Measurements from ENCODE around the gene MPV17L.
A peak's percentile ranks its signal among the peaks of the same experiment; 100 is the strongest.
"Not testable (repeated sequence)": the region's sequence is repeated elsewhere in the genome, so short reads cannot be mapped to it uniquely, and the experiment has no call there.

MPV17L gene

DNA sequence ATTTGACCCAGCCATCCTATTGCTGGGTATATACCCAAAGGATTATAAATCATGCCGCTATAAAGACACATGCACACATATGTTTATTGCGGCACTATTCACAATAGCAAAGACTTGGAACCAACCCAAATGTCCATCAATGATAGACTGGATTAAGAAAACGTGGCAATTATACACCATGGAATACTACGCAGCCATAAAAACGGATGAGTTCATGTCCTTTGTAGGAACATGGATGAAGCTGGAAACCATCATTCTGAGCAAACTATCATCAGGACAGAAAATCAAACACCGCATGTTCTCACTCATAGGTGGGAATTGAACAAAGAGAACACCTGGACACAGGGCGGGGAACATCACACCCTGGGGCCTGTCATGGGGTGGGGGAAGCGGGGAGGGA is 2.5 kb upstream of the MPV17L start:
- H3K79me2 ChIP-seq; H2AFZ ChIP-seq; H3K9me3 ChIP-seq (ENCODE audit: control insufficient read depth, low read length); H3K36me3 ChIP-seq (ENCODE audit: control insufficient read depth, insufficient read depth, low read length); H3K27me3 ChIP-seq (ENCODE audit: control insufficient read depth, insufficient read depth, low read length); H3K9ac ChIP-seq; H3K4me1 ChIP-seq; H3K4me3 ChIP-seq (ENCODE audit: low read depth, low read length); H3K4me2 ChIP-seq (ENCODE audit: low read length); H3K27ac ChIP-seq: not testable (repeated sequence)

DNA sequence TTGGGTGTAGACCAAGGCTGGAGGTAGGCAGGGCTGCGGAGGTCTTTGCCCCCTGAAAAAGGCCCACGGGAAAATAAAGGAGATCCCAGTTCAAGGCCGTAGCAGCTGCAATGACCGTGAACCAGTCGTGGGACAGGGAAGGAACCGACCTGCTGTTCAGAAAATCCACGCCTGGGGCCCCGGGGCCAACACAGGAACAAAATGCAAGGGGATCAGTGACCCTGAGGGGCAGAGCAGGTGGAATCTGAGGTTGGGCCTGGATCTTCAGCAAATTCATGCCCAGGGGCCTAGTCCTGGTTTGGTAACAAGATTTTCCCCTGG is 915 bp downstream of the MPV17L start:
- not testable (repeated sequence) for H3K27ac ChIP-seq; H3K4me3 ChIP-seq (ENCODE audit: low read depth, low read length); H3K36me3 ChIP-seq (ENCODE audit: control insufficient read depth, insufficient read depth, low read length); H3K9me3 ChIP-seq (ENCODE audit: control insufficient read depth, low read length); H3K4me1 ChIP-seq; H3K79me2 ChIP-seq; H3K27me3 ChIP-seq (ENCODE audit: control insufficient read depth, insufficient read depth, low read length); H3K9ac ChIP-seq
- peak overlapping the region; percentile 89 for H2AFZ ChIP-seq
- peak overlapping the region; percentile 83 for H3K4me2 ChIP-seq (ENCODE audit: low read length)

DNA sequence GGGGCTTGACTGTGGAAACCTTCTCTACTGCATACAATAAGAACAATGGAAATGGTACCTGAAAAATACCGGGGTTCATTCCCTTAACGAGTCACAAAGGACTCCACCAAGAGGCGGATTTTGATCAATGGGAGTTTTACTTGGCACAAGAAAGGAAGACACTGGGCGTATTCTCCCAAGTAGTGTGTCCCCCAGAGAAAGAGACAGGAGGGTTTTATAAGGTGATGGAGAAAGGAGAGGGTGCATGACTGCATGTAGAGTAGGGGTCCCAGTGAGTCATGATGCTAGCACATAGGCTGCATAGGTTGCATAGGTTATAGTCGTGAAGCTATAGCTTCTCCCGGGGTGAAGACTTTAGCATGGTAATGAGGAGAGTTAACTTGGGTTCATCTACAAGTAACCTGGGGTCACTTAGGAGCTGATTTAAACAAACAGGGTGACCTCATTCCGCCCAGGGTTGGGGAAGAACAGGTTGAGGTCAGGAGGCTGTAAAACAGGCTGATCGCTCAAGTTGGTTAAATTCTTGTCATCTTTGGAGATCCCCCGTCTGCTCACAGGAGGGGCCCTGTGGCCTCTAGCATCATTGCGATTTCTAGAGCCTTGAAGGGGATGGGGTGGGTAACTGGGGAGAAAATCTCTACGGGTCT is 1.5 kb downstream of the MPV17L start:
- Histone ChIP-seq H3K27me3 (ENCODE audit: control insufficient read depth, insufficient read depth, low read length) (no peaks in the 10 kb centered on the region), H3K36me3 (ENCODE audit: control insufficient read depth, insufficient read depth, low read length) (no peaks in the 10 kb centered on the region), H3K9me3 (ENCODE audit: control insufficient read depth, low read length) (no peaks in the 10 kb centered on the region), H3K4me3 (ENCODE audit: low read depth, low read length) (no peak overlapping the region), H3K9ac (no peak overlapping the region), H3K27ac (no peak overlapping the region), H3K79me2 (no peaks in the 10 kb centered on the region), H3K4me2 (ENCODE audit: low read length) (no peak overlapping the region), H3K4me1 (no peaks in the 10 kb centered on the region), H2AFZ (no peak overlapping the region)
- TF ChIP-seq CTCF (IDR thresholded peaks at IDR 0.05): no peak

- H3K27ac ChIP-seq: no peak overlapping the region
- no peak for TF ChIP-seq CTCF (IDR thresholded peaks at IDR 0.05)
- no peaks in the 10 kb centered on the region for H3K79me2 ChIP-seq
- H3K36me3 ChIP-seq (ENCODE audit: control insufficient read depth, insufficient read depth, low read length): no peaks in the 10 kb centered on the region
- no peaks in the 10 kb centered on the region for H3K4me1 ChIP-seq
- H2AFZ ChIP-seq: no peak overlapping the region
- no peak overlapping the region for H3K9ac ChIP-seq
- H3K4me2 ChIP-seq (ENCODE audit: low read length): no peak overlapping the region
- no peak overlapping the region for H3K4me3 ChIP-seq (ENCODE audit: low read depth, low read length)
- H3K27me3 ChIP-seq (ENCODE audit: control insufficient read depth, insufficient read depth, low read length): no peaks in the 10 kb centered on the region
- H3K9me3 ChIP-seq (ENCODE audit: control insufficient read depth, low read length): no peaks in the 10 kb centered on the region
Measured at GRCh38 chr16:15398618-15399316, 3.2 kb downstream of the MPV17L start.

DNA sequence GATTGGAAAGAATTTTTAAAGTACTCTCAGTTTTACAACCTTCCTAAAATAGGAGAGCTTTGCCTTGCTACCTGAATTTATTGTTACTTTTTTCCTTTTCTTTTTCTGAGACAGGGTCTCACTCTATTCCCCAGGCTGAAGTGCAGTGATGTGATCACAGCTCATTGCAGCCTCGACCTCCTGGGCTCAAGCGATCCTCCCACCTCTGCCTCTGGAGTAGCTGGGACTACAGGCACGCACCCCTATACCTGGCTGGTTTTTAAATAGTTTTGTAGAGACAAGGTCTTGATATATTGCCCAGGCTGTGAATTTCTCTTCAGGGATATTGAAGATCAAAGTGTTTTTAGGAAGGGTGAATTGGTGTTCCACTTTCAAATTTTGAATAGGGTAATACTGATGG is 3.8 kb downstream of the MPV17L start:
- no peaks in the 10 kb centered on the region for H3K27me3 ChIP-seq (ENCODE audit: control insufficient read depth, insufficient read depth, low read length)
- TF ChIP-seq CTCF (IDR thresholded peaks at IDR 0.05): no peak
- no peaks in the 10 kb centered on the region for H3K36me3 ChIP-seq (ENCODE audit: control insufficient read depth, insufficient read depth, low read length)
- no peak overlapping the region for H3K4me2 ChIP-seq (ENCODE audit: low read length)
- H3K4me3 ChIP-seq (ENCODE audit: low read depth, low read length): no peak overlapping the region
- H3K4me1 ChIP-seq: no peaks in the 10 kb centered on the region
- H2AFZ ChIP-seq: no peak overlapping the region
- H3K9ac ChIP-seq: no peak overlapping the region
- no peaks in the 10 kb centered on the region for H3K79me2 ChIP-seq
- no peak overlapping the region for H3K27ac ChIP-seq
- no peaks in the 10 kb centered on the region for H3K9me3 ChIP-seq (ENCODE audit: control insufficient read depth, low read length)

DNA sequence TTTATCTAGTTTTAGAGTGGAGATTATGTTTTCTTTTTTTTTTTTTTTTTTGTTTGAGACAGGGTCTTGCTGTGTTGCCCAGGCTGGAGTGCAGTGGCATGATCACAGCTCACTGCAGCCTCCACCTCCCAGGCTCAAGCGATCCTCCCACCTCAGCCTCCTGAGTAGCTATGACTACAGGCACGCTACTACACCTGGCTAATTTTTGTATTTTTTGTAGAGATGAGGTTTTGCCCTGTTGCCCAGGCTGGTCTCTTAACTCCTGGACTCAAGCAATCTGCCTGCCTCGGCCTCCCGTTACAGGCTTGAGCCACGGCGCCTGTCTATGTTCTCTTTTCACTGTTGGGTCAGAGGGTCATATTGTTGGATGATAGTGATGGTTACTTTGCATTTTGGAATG is 4.8 kb downstream of the MPV17L start:
- not testable (repeated sequence) for H3K27ac ChIP-seq; H3K36me3 ChIP-seq (ENCODE audit: control insufficient read depth, insufficient read depth, low read length); H2AFZ ChIP-seq; H3K9me3 ChIP-seq (ENCODE audit: control insufficient read depth, low read length); H3K4me1 ChIP-seq; H3K27me3 ChIP-seq (ENCODE audit: control insufficient read depth, insufficient read depth, low read length); H3K4me2 ChIP-seq (ENCODE audit: low read length); H3K4me3 ChIP-seq (ENCODE audit: low read depth, low read length); H3K9ac ChIP-seq; H3K79me2 ChIP-seq
